SK-N-SH (cell line): Measurements from ENCODE around the gene RNF212. TPM values are rescaled to one million over a fixed set of nuclear protein-coding genes. Genes with fewer than 3 reads are reported as not detected.

ENCODE experiments used
- CTCF ChIA-PET: fragments of 300-600, 350-600 bp; formaldehyde crosslinking; extraction: SDS; loops from one replicate; lab custom pipeline; 2021; lab: Yijun Ruan, JAX
- POLR2A ChIA-PET: fragments of 350-600 bp; sonication (Branson Sonifier 250); formaldehyde crosslinking; extraction: SDS; loops from one replicate; lab custom pipeline; 2020; ENCODE audit warnings: antibody characterized with exemption, inconsistent platforms; lab: Yijun Ruan, JAX
- DNase-seq: peaks from one replicate; pipeline ENCODE4 v3.0.0; 2012
- H2AFZ ChIP-seq: fragments of 200-600 bp; sonication (generic); 2 replicates; pipeline ENCODE4 v1.8.1; 2016; ENCODE audit warnings: antibody characterized with exemption, mild to moderate bottlenecking, low read depth
- H3F3A ChIP-seq: fragments of 200-600 bp; sonication (generic); replicated peaks from 2 replicates; pipeline ENCODE3; 2016; ENCODE audit warnings: antibody characterized with exemption, mild to moderate bottlenecking; ENCODE audit not compliant: insufficient read depth
- H3K27ac ChIP-seq, 2 experiments: fragments of 200-500 bp in 1 of 2; fragments of 200-600 bp in 1 of 2; sonication (Bioruptor generic) in 1 of 2; sonication (generic), shearing (Covaris generic) in 1 of 2; 2 replicates each; pipeline versions ENCODE4 v1.5.1 to v1.6.1; 2014 to 2016; ENCODE audit warnings: low read depth in 2 of 2, inconsistent platforms in 1 of 2, low read length in 1 of 2, mild to moderate bottlenecking in 1 of 2, mixed read lengths in 1 of 2
- H3K27me3 ChIP-seq: fragments of 200-600 bp; sonication (generic), shearing (Covaris generic); 2 replicates; pipeline ENCODE4 v1.6.1; 2016; ENCODE audit warnings: mixed run types; ENCODE audit not compliant: insufficient read depth
- H3K36me3 ChIP-seq, 2 experiments: fragments of 200-500 bp in 1 of 2; fragments of 200-600 bp in 1 of 2; sonication (Bioruptor generic) in 1 of 2; sonication (generic) in 1 of 2; replicated peaks in 1 of 2; 2 replicates each; pipeline versions ENCODE3 to v1.5.1; 2014 to 2016; ENCODE audit warnings: low read length in 1 of 2, mild to moderate bottlenecking in 1 of 2; ENCODE audit not compliant: insufficient read depth in 2 of 2, control insufficient read depth in 1 of 2
- H3K4me1 ChIP-seq, 2 experiments: fragments of 200-500 bp in 1 of 2; fragments of 200-600 bp in 1 of 2; sonication (Bioruptor generic) in 1 of 2; sonication (generic), shearing (Covaris generic) in 1 of 2; 2 replicates each; pipeline versions ENCODE4 v1.5.1 to v1.6.1; 2014 to 2016; ENCODE audit warnings: low read depth in 1 of 2, low read length in 1 of 2, mixed run types in 1 of 2; ENCODE audit not compliant: insufficient read depth in 2 of 2, control insufficient read depth in 1 of 2
- H3K4me2 ChIP-seq: fragments of 200-600 bp; sonication (generic), shearing (Covaris generic); 2 replicates; pipeline ENCODE4 v1.6.1; 2017; ENCODE audit warnings: mixed run types
- H3K4me3 ChIP-seq, 2 experiments: fragments of 200-500 bp in 1 of 2; fragments of 200-600 bp in 1 of 2; sonication (Bioruptor generic) in 1 of 2; sonication (generic), shearing (Covaris generic) in 1 of 2; 2 replicates each; pipeline versions ENCODE4 v1.5.1 to v1.8.1; 2014 to 2016; ENCODE audit warnings: low read depth in 2 of 2, inconsistent platforms in 1 of 2, low read length in 1 of 2, mild to moderate bottlenecking in 1 of 2, mixed read lengths in 1 of 2, moderate library complexity in 1 of 2
- H3K79me2 ChIP-seq: fragments of 200-600 bp; sonication (generic); 2 replicates; pipeline ENCODE4 v1.8.1; 2017; ENCODE audit warnings: mild to moderate bottlenecking; ENCODE audit not compliant: insufficient read depth
- H3K9ac ChIP-seq: fragments of 200-600 bp; sonication (generic); 2 replicates; pipeline ENCODE4 v1.6.1; 2017; ENCODE audit warnings: mixed run types
- H3K9me2 ChIP-seq: fragments of 200-600 bp; sonication (generic); 2 replicates; pipeline ENCODE4 v1.6.1; 2017; ENCODE audit warnings: mixed run types
- H3K9me3 ChIP-seq: fragments of 200-600 bp; sonication (generic); 2 replicates; pipeline ENCODE4 v1.6.1; 2017; ENCODE audit warnings: mixed run types, mild to moderate bottlenecking, moderate library complexity
- H4K20me1 ChIP-seq: fragments of 200-600 bp; sonication (generic); 2 replicates; pipeline ENCODE4 v1.6.1; 2017; ENCODE audit warnings: mild to moderate bottlenecking, mixed run types; ENCODE audit not compliant: insufficient read depth
- ELF1 ChIP-seq: IDR thresholded peaks from 2 replicates; pipeline ENCODE4 v1.4.0; 2012
- EP300 ChIP-seq, 2 experiments: IDR thresholded peaks; 2 replicates each; pipeline versions ENCODE4 v1.4.0 to v1.6.1; 2012; ENCODE audit warnings: borderline replicate concordance in 1 of 2, low read depth in 1 of 2, low read length in 1 of 2
- FOSL2 ChIP-seq: IDR thresholded peaks from 2 replicates; pipeline ENCODE4 v1.4.0; 2012; ENCODE audit warnings: low read depth, mild to moderate bottlenecking, moderate library complexity, borderline replicate concordance
- FOXJ3 ChIP-seq: sonication (generic); formaldehyde crosslinking; IDR thresholded peaks from 2 replicates; pipeline ENCODE4 v1.5.1; 2020; ENCODE audit warnings: mild to moderate bottlenecking, missing genetic modification reagents
- FOXM1 ChIP-seq: IDR thresholded peaks from 2 replicates; pipeline ENCODE4 v1.4.0; 2012; ENCODE audit warnings: low read depth, mild to moderate bottlenecking
- GABPA ChIP-seq: IDR thresholded peaks from 2 replicates; pipeline ENCODE4 v1.4.0; 2012; ENCODE audit warnings: low read depth, mild to moderate bottlenecking
- GATA2 ChIP-seq: sonication (generic); formaldehyde crosslinking; IDR thresholded peaks from 2 replicates; pipeline ENCODE4 v1.5.0; 2020; ENCODE audit warnings: mild to moderate bottlenecking, missing genetic modification reagents
- MEF2A ChIP-seq: IDR thresholded peaks from 2 replicates; pipeline ENCODE4 v1.4.0; 2012; ENCODE audit warnings: low read depth, borderline replicate concordance
- MXI1 ChIP-seq: IDR thresholded peaks from 2 replicates; pipeline ENCODE4 v1.6.1; 2012; ENCODE audit warnings: mild to moderate bottlenecking, low read depth, low read length, improper control_type of control experiment
- NFIC ChIP-seq: IDR thresholded peaks from 2 replicates; pipeline ENCODE4 v1.4.0; 2012; ENCODE audit warnings: borderline replicate concordance
- NRF1 ChIP-seq: IDR thresholded peaks from 2 replicates; pipeline ENCODE4 v1.6.1; 2012; ENCODE audit warnings: low read depth, mild to moderate bottlenecking, low read length
- REST ChIP-seq: IDR thresholded peaks from 2 replicates; pipeline ENCODE4 v1.6.1; 2012; ENCODE audit warnings: mild to moderate bottlenecking, low read depth, low read length, moderate library complexity
- RFX5 ChIP-seq: IDR thresholded peaks from 2 replicates; pipeline ENCODE4 v1.6.1; 2012; ENCODE audit warnings: mild to moderate bottlenecking, improper control_type of control experiment, low read length
- SIN3A ChIP-seq: IDR thresholded peaks from 2 replicates; pipeline ENCODE4 v1.6.1; 2012; ENCODE audit warnings: low read depth, mild to moderate bottlenecking, low read length, moderate library complexity, borderline replicate concordance
- TAF1 ChIP-seq: IDR thresholded peaks from 2 replicates; pipeline ENCODE4 v1.6.1; 2012; ENCODE audit warnings: low read depth, mild to moderate bottlenecking, low read length, moderate library complexity, borderline replicate concordance
- TEAD4 ChIP-seq: IDR thresholded peaks from 2 replicates; pipeline ENCODE4 v1.4.0; 2012; ENCODE audit warnings: mild to moderate bottlenecking, borderline replicate concordance; ENCODE audit not compliant: insufficient read depth
- USF1 ChIP-seq: IDR thresholded peaks from 2 replicates; pipeline ENCODE4 v1.4.0; 2012; ENCODE audit warnings: low read depth, borderline replicate concordance
- YY1 ChIP-seq: IDR thresholded peaks from 2 replicates; pipeline ENCODE4 v1.4.0; 2012; ENCODE audit warnings: low read depth, mild to moderate bottlenecking
- WGBS: methylation state at CpG from one replicate; pipeline ENCODE4 v1.1.6; 2017; ENCODE audit warnings: low lambda C conversion rate; 5-methylcytosine and 5-hydroxymethylcytosine counted together
- polyA plus RNA-seq, 3 experiments: library from polyadenylated mRNA; depleted of rRNA; stranded (reverse); fragments of >200 nt; gene quantifications; 2 replicates each; pipeline ENCODE4 v1.2.3, GENCODE V29; 2012
- TF ChIP-seq, protein P1 (sequence below): IDR thresholded peaks from 2 replicates; pipeline ENCODE4 v1.4.0; 2012; ENCODE audit warnings: low read depth
- TF ChIP-seq, protein P2 (sequence below): fragments of 200-600 bp; sonication (generic); IDR thresholded peaks from 2 replicates; pipeline ENCODE4 v1.6.1; 2017; ENCODE audit warnings: antibody characterized with exemption, mild to moderate bottlenecking, moderate library complexity

Gene RNF212
- polyA plus RNA-seq, 1 of the 3 experiments (the other 2 are of a cell fraction) = 7.0 TPM

- TF ChIP-seq SIN3A (no peak), NFIC (no peak)
These were observed 15.8 kb downstream of the RNF212 start (continued) for GRCh38 chr4:1097553-1097952.

DNA sequence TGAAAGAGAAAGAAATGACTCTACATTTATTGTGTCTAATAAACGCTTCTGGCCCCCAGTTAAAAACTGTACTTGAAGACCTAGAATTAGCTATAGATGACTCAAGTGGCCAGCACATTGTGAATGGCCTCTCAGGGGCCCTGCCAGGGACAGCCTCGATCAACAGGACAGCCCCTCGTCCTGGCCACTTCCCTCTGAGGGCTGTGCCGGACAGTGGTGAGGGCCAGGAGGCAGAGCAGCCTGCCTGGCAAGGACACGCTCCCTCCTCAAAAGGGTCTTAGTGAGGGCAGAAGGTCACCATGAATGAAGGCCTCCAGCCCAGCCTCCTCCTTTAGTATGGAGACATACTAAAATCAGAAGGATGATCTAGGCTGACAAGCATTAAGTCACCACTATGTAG is 16.5 kb downstream of the RNF212 start:
- no peak overlapping the region for H3K27ac ChIP-seq
- H2AFZ ChIP-seq = no peak overlapping the region
- H3K9me2 ChIP-seq = no peaks in the 10 kb centered on the region
- no peak overlapping the region for H3K9ac ChIP-seq
- H3K9me3 ChIP-seq = no peaks in the 10 kb centered on the region
- WGBS = 51% methylated on average over 5 of the region's 5 CpGs
- DNase-seq = no peak
- H3K4me3 ChIP-seq = no peak overlapping the region
- H4K20me1 ChIP-seq = no peaks in the 10 kb centered on the region
- no peaks in the 10 kb centered on the region for H3K4me1 ChIP-seq
- H3K27me3 ChIP-seq = peaks cover 11% of the 10 kb centered on the region; the same call in 1 of the 2 replicates
- H3K36me3 ChIP-seq = no peaks in the 10 kb centered on the region
- no peak for TF ChIP-seq REST
- TF ChIP-seq SIN3A = no peak
- no peak for TF ChIP-seq GATA2
- TF ChIP-seq MXI1 = no peak
- TF ChIP-seq FOXM1 = no peak
- no peak for TF ChIP-seq FOSL2
- TF ChIP-seq, protein P1, sequence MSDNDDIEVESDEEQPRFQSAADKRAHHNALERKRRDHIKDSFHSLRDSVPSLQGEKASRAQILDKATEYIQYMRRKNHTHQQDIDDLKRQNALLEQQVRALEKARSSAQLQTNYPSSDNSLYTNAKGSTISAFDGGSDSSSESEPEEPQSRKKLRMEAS = no peak
- no peak for TF ChIP-seq RFX5
- no peak for TF ChIP-seq USF1
- no peak for TF ChIP-seq GABPA
- no peak for TF ChIP-seq NRF1
- TF ChIP-seq ELF1 = no peak
- no peaks in the 10 kb centered on the region for H3F3A ChIP-seq
- no peak overlapping the region for H3K4me2 ChIP-seq
- no peaks in the 10 kb centered on the region for H3K79me2 ChIP-seq
- ChIA-PET CTCF (interaction anchor here (1.5 kb wide), 1 partner anchor 9 kb away, joined by 3 read pairs; no protein-coding TSS in a partner anchor), POLR2A (no interaction called here)

DNA sequence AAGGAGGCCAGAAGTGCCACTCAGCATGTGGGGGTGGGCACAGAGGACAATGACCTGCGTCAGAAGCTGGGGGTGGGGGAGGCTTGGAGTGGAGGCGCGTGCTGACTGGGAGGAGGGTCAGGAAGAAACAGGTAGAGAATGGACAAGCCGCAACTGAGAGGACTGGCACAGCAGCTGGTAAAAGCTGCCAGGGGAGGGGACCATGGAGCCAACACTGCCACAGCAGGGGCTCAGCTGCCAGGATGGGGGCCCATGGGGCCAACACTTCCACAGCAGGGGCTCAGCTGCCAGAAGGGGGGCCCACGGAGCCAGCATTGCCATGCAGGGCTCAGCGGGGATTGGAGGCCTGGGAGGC is 19.1 kb downstream of the RNF212 start:
- 37% methylated on average over 5 of the region's 6 CpGs for WGBS
- CTCF ChIA-PET = interaction anchor here (1.0 to 1.3 kb wide), 2 partner anchors 19 to 73 kb away, joined by 3 to 4 read pairs; no protein-coding TSS in a partner anchor
- Histone ChIP-seq H3K9me2 (no peaks in the 10 kb centered on the region), H4K20me1 (no peaks in the 10 kb centered on the region), H3K36me3 (no peaks in the 10 kb centered on the region), H3K9ac (no peak overlapping the region), H3K79me2 (no peaks in the 10 kb centered on the region), H3K27ac (no peak overlapping the region), H3K4me3 (no peak overlapping the region), H3K4me2 (no peak overlapping the region), H3F3A (no peaks in the 10 kb centered on the region), H2AFZ (no peak overlapping the region), H3K27me3 (no peaks in the 10 kb centered on the region), H3K9me3 (no peaks in the 10 kb centered on the region), H3K4me1 (no peaks in the 10 kb centered on the region)
- POLR2A ChIA-PET = no interaction called here
- no peak for DNase-seq
- TF ChIP-seq SIN3A (no peak), MXI1 (no peak), FOSL2 (no peak), FOXJ3 (CRISPR knock-in tag) (no peak), YY1 (no peak), TAF1 (no peak), MEF2A (no peak), ELF1 (no peak), FOXM1 (no peak), GATA2 (no peak), EP300 (IDR thresholded peaks at IDR 0.05; ENCODE audit: borderline replicate concordance in 1 of 2, low read depth in 1 of 2, low read length in 1 of 2) (no peak), TEAD4 (no peak)
- TF ChIP-seq, protein P2, sequence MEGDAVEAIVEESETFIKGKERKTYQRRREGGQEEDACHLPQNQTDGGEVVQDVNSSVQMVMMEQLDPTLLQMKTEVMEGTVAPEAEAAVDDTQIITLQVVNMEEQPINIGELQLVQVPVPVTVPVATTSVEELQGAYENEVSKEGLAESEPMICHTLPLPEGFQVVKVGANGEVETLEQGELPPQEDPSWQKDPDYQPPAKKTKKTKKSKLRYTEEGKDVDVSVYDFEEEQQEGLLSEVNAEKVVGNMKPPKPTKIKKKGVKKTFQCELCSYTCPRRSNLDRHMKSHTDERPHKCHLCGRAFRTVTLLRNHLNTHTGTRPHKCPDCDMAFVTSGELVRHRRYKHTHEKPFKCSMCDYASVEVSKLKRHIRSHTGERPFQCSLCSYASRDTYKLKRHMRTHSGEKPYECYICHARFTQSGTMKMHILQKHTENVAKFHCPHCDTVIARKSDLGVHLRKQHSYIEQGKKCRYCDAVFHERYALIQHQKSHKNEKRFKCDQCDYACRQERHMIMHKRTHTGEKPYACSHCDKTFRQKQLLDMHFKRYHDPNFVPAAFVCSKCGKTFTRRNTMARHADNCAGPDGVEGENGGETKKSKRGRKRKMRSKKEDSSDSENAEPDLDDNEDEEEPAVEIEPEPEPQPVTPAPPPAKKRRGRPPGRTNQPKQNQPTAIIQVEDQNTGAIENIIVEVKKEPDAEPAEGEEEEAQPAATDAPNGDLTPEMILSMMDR = no peak
